Measurements from ENCODE around the gene ZNF724.
"Not testable (repeated sequence)": the region's sequence is repeated elsewhere in the genome, so short reads cannot be mapped to it uniquely, and the experiment has no call there.

The ZNF724 gene

DNA sequence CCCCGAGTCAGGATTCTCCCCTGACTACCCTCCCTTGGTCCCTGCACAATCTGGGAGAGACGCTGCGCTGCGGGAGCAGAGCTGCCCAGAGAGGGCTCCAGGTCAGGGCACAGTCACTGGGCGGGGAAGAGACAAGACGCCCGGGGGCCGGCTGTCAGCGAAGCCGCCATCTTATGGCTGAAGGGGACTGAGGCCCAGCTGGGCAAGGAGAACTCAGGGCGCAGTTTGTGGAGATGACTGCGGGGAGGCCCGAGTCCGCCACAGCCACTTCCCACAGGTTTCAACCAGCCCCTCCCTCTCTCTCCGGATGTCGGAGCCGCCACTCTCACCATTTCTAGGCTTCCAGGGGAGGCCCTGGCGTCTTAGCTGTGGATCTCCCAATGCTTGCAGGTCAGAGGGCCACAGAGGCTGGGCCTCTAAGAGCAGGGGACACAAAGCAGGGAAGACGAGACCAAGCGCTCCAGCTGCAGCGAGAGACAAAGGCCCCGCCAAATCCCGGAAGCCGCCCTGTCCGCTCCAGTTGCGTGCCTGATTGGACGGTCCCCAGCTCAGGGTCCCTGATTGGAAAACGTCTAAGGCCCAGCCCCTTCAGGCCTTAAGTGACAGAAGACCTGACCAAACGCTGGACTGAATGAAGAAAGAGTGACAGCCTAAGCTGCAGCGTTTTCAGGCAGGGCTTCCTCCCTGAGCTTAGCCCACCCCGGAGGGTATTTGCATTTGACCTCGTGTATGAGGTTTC lies at the start of gene ZNF724:
Gene ZNF724, minus strand, starts transcription at position 484 of the 739 bp plus-strand sequence. Its CDS starts 152 bp downstream, at position 332.
- DNase-seq: peak; percentile 92

GRCh38 chr19:23294141-23294540 lies 43.9 kb upstream of the ZNF724 start:
- no peak for DNase-seq

DNA sequence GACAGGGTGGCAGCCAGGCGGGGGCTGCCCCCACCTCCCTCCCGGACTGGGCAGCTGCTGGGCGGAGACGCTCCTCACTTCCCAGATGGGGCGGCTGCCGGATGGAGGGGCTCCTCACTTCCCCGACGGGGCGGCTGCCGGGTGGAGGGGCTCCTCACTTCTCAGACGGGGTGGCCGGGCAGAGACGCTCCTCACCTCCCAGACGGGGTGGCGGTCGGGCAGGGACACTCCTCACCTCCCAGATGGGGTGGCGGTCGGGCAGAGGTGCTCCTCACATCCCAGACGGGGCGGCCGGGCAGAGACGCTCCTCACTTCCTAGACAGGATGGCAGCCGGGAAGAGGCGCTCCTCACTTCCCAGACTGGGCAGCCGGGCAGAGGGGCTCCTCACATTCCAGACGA lies 39.8 kb upstream of the ZNF724 start:
- DNase-seq: not testable (repeated sequence)

DNA sequence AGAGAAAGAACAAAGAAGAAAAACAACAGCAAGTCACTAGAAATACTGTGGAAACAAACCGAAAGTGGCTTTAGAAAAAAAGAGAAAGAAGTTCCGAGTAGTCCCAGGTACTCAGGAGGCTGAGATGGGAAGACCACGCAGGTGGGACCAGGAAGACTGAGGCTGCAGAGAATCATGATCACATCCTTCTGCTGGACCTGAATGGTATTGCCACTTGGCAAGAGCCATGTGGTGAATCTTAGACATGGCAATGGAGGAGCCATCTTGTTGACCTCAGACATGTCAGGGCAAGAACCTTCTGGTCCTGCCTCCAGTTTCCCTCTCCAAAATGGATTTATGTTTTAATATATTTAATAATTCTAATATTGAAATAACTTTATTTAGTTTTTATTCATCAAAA lies 37.4 kb upstream of the ZNF724 start:
- DNase-seq: no peak

GRCh38 chr19:23286477-23286876 lies 36.3 kb upstream of the ZNF724 start:
- DNase-seq: no peak

DNA sequence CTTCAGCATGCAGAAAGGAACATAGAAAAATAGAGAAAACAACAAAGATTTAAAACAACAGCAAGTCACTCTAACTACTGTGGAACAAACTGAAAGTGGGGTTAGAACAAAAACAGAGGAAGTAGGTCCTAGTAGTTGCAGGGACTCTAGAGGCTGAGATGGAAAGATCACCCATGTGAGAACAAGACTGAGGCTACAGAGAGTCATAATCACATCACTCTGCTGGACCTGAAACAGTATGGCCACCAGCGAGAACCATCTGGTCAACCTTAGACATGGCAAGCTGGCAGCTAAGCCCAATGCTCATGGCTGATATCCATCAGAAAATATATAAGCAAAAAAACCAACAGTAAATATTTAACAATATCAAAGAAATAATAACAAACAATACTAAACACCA lies 35.8 kb upstream of the ZNF724 start:
- DNase-seq: no peak

DNA sequence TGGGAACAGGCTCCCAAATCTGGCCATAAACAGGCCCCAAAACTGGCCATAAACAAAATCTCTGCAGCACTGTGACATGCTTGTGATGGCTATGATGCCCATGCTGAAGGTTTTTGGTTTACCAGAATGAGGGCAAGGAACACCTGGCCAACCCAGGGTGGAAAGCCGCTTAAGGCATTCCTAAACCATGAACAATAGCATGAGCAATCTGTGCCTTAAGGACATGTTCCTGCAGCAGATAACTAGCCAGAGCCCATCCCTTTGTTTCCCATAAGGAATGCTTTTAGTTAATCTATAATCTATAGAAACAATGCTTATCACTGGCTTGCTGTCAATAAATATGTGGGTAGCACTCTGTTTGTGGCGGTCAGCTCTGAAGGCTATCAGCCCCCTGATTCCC lies 35.1 kb upstream of the ZNF724 start:
- DNase-seq: not testable (repeated sequence)

GRCh38 chr19:23283925-23284324 lies 33.7 kb upstream of the ZNF724 start:
- DNase-seq: no peak

DNA sequence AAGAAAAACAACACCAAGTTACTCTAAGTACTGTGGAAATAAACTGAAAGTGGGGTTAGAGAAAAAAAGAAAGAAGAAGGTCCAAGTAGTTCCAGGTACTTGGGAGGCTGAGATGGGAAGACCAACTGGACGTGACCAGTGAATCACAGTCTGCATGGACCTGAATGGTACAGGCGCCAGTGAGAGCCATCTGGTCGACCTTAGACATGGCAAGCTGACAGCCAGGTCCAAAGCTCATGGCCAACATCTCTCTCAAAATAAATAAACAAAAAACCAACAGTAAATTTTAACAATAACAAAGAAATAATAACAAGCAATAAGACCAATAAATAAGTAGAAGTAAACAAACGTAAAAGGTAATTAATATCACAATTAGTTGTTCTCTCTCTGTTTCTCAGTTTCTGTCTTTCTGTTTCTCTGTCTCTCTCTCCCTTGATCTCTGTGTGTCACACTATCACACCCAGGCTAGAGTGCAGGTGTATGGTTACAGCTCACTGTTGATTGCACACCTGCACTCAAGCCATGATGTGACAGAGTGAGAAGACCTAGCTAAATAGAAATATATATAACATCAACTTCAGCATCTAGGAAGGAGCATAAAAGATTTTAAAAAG lies 31.6 kb upstream of the ZNF724 start:
- no peak for DNase-seq

DNA sequence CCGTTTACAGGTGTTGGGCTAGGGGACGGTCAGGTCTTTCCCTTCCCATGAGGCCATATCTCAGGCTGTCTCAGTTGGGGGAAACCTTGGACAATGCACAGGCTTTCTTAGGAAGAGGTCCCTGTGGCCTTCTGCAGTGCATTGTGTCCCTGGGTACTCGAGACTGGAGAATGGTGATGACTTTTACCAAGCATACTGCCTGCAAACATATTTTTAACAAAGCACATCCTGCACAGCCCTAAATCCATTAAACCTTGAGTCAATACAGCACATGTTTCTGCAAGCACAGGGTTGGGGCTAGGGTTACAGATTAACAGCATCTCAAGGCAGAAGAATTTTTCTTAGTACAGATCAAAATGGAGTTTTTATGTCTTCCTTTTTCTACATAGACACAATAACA lies 27.9 kb upstream of the ZNF724 start:
- DNase-seq: not testable (repeated sequence)

DNA sequence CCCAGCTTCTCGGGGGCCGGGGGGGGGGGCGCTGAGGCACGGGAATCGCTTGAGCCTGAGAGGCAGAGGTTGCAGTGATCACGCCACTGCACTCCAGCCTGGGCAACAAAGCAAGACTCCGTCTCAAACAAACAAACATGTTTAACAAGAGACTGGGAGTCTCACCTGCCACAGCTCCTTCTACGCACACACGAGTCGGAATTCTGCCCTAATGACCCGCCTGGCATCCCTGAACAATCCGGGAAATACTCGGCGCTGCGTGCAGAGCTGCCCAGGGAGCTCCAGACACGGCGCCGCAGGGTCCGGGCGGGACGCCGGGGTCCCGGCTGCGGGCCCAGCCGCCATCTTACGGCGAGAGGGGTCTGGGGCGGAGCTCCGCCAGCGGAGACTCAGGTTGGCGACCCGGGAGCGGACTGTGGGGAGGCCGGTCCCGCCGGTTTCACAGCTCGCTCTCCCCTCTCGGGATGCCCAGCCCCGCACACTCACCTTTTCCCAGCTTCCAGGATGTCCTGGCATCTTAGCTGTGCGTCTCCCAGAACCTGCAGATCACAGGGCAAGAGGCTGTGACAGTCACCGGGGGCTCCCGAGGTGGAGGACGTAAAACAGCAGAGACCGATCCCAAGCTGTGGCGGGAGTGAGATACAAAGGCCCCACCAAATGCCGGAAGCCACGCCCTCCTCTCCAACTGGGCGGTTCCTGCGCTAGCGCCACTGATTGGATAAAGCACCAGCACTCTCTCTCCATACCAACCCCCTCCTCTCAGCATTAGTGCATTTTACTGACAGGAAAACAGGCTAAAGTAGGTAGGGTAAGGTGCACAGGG lies 23.6 kb upstream of the ZNF724 start:
- DNase-seq: peak; percentile 90

GRCh38 chr19:23273022-23273589 lies 22.9 kb upstream of the ZNF724 start:
- no peak for DNase-seq

DNA sequence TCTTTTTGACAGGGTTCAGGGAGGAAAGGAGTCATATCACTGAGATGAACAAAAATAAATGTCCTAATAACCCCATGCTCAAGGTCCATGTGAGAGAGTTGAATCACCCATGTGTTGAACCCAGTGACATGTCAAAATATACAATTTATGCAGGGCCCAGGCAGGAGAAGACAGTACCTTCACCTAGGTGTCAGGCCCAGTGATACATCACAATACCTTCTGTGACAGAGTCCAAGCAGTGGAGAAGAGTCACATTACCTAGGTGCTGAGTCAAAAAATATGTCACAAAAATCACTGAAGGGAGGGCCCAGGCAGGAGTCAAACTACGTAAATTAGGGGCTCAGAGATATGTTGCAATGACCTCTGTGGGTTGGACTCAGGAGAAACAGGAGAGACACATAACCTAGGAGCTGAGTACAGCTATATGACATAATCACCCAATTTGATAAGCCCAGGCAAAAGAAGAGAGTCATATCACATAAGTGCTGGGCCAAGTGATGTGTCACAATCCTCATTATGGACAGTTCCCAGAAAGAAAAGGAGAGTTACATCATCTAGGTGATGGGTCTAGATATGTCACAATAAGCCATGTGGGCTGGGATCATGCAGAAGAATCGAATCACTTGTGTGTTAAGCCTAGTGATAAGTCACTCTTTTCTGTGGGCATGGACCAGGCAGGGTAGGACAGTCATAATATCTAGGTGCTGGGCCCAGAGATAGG lies 13.8 kb upstream of the ZNF724 start:
- DNase-seq: no peak

DNA sequence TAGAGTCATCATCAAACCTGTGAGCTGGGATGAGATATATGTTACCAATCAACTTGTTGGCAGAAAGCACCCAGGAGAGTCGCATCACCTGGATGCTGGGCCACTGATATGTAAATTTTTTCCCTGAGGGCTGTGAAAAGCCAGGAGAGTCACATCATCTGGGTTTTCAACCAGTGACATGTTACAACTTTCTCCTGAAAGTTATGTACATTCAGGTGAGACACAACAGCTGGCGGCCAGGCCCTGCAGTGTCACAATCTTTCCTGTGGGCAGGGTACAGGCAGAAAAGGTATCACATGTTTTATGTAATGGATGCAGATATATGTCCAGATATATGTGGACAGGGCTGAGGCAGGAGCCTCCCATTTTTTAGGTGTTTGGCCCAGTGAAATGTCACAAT lies 13.2 kb upstream of the ZNF724 start:
- no peak for DNase-seq

- no peak for DNase-seq
These were observed 12.7 kb upstream of the ZNF724 start for GRCh38 chr19:23262920-23263319.

- no peak for DNase-seq
These were observed 11.4 kb upstream of the ZNF724 start for GRCh38 chr19:23261496-23262020.

DNA sequence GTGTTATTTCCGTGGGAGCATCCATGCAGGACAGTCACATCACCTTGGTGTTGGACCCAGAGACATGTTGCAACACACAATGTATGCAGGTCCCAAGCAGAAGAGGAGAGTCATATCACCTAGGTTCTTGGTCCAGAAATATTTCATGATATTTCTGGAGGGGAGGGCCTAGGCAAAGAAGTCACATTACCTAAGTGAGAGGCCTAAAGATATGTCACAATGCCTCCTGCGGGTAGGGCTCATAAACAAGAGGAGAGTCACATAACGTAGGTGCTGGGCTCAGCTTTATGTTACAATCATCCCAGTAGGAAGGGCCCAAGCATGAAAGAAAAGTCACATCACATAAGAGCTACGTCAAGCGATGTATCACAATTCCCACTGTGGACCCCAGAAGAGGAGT lies 10.8 kb upstream of the ZNF724 start:
- DNase-seq: no peak

- DNase-seq: no peak
These were observed 9.8 kb upstream of the ZNF724 start for GRCh38 chr19:23259961-23260360.

GRCh38 chr19:23255700-23256099 lies 5.5 kb upstream of the ZNF724 start:
- no peak for DNase-seq

GRCh38 chr19:23254141-23254910 lies 4.1 kb upstream of the ZNF724 start:
- no peak for DNase-seq

DNA sequence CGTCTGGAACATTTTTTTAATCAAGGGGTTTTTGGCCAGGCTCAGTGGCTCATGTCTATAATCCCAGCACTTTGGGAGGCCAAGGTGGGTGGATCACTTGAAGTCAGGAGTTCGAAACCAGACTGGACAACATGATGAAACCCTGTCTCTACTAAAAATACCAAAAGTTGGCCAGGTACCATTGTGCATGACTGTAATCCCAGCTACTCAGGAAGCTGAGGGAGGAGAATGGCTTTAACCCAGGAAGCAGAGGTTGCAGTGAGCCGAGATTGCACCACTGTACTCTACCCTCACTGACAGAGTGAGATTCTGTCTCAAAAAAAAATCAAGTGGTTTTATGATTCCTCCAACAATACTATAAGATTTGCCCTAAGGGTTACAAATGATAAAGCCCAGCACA lies 3.1 kb upstream of the ZNF724 start:
- not testable (repeated sequence) for DNase-seq

DNA sequence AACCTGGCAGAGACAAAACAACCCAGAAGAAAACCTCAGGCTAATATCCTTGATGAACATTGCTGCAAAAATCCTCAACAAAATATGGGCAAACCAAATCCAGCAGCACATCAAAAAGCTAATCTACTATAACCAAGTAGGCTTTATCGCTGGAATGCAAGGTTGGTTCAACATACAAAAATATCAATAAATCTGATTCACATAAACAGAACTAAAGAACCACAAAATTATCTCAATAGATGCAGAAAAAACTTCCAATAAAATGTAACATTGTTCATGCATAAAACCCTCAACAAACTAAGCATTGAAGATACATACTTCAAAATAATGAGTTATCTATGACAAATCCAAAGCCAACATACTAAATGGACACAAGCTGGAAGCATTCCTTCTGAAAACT lies 8.8 kb downstream of the ZNF724 start:
- DNase-seq: no peak

All from NCI-H2029 treated with DMSO at 0.1 percent for 48 hours (cell line).